Karpas-422 (cell line): ENCODE results near the gene PFN3. TPM values are rescaled to one million over a fixed set of nuclear protein-coding genes. Genes with fewer than 3 reads are reported as not detected.
A peak's percentile ranks its signal among the peaks of the same experiment; 100 is the strongest.

Source experiments
- DNase-seq: peaks from one replicate; pipeline ENCODE4 v3.0.0-alpha.2; 2015
- H2AFZ ChIP-seq: fragments of 200-600 bp; sonication (generic); 2 replicates; pipeline ENCODE4 v1.6.1; 2014; ENCODE audit warnings: antibody characterized with exemption, low read length, mixed read lengths
- H3K27ac ChIP-seq: fragments of 200-600 bp; sonication (generic); 2 replicates; pipeline ENCODE4 v1.5.1; 2014; ENCODE audit warnings: mild to moderate bottlenecking, low read length, moderate library complexity
- H3K27me3 ChIP-seq: fragments of 200-600 bp; sonication (generic); 2 replicates; pipeline ENCODE4 v1.6.1; 2014; ENCODE audit warnings: low read length, mixed read lengths
- H3K36me3 ChIP-seq: fragments of 200-600 bp; sonication (generic); 2 replicates; pipeline ENCODE4 v1.6.1; 2014; ENCODE audit warnings: low read length, mixed read lengths; ENCODE audit not compliant: insufficient read depth
- H3K4me1 ChIP-seq: fragments of 200-600 bp; sonication (generic); 2 replicates; pipeline ENCODE4 v1.6.1; 2014; ENCODE audit warnings: mild to moderate bottlenecking, low read length, mixed read lengths
- H3K4me2 ChIP-seq: fragments of 200-600 bp; sonication (generic); 2 replicates; pipeline ENCODE4 v1.6.1; 2014; ENCODE audit warnings: low read length, low read depth, mild to moderate bottlenecking; ENCODE audit not compliant: poor library complexity, severe bottlenecking
- H3K4me3 ChIP-seq: fragments of 200-600 bp; sonication (generic); 2 replicates; pipeline ENCODE4 v1.5.1; 2014; ENCODE audit warnings: mild to moderate bottlenecking, antibody characterized with exemption, low read length, mixed read lengths
- H3K79me2 ChIP-seq: fragments of 200-600 bp; sonication (generic); 2 replicates; pipeline ENCODE4 v1.6.1; 2014; ENCODE audit warnings: mild to moderate bottlenecking, low read length, mixed read lengths
- H3K9ac ChIP-seq: fragments of 200-600 bp; sonication (generic); 2 replicates; pipeline ENCODE4 v1.6.0; 2014; ENCODE audit warnings: low read length
- H3K9me2 ChIP-seq: fragments of 200-600 bp; sonication (generic), shearing (Covaris generic); replicated peaks from 2 replicates; pipeline ENCODE4 v1.6.0; 2014; ENCODE audit warnings: mild to moderate bottlenecking, low read length, moderate library complexity; ENCODE audit not compliant: insufficient read depth
- H3K9me3 ChIP-seq: fragments of 300-700, 200-600 bp; sonication (generic); 2 replicates; pipeline ENCODE4 v1.6.1; 2014; ENCODE audit warnings: low read length, mixed read lengths
- H4K20me1 ChIP-seq: fragments of 200-600 bp; sonication (generic); 2 replicates; pipeline ENCODE4 v1.6.1; 2014; ENCODE audit warnings: mild to moderate bottlenecking, antibody characterized with exemption, low read length, low read depth; ENCODE audit not compliant: insufficient read depth
- total RNA-seq: library from RNA; depleted of rRNA; stranded (reverse); fragments of >200 nt; shearing (Covaris generic); gene quantifications from 2 replicates; pipeline ENCODE4 v1.2.3, GENCODE V29; 2014; ENCODE audit warnings: low replicate concordance

PFN3 gene
- total RNA-seq, 1 experiment from 2014 or later = not detected

DNA sequence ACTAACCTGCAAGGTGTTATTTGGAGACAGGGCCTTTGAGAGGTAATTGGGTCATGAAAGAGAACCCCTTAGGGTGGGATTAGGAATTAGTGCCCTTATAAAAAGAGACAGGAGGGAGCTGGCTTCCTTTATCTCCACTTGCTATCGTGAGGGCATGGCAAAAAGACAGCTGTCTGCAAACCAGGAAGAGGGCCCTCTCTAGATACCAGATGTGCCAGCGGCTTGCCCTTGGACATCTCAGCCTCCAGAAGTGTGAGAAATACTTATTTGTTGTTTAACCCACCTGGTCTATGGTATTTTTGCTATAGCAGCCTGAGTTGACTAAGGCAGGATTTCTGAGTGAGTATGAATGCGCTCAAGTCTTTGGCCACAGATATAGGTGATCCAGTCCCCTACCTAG, 43.7 kb downstream of the PFN3 start:
- Histone ChIP-seq H3K36me3 (no peaks in the 10 kb centered on the region; the same call in 1 of the 2 replicates), H3K4me2 (no peak overlapping the region), H3K9me2 (no peaks in the 10 kb centered on the region), H3K9me3 (0 out of 2 replicates have a peak, but pooled peaks cover 3% of the 10 kb centered on the region), H3K4me1 (peaks cover 42% of the 10 kb centered on the region), H3K79me2 (peaks cover 23% of the 10 kb centered on the region), H3K27me3 (no peaks in the 10 kb centered on the region), H3K4me3 (no peak overlapping the region), H4K20me1 (no peaks in the 10 kb centered on the region), H3K9ac (no peak overlapping the region), H2AFZ (peak overlapping the region; percentile 93; the same call in 1 of the 2 replicates), H3K27ac (no peak overlapping the region)
- DNase-seq = no peak

DNA sequence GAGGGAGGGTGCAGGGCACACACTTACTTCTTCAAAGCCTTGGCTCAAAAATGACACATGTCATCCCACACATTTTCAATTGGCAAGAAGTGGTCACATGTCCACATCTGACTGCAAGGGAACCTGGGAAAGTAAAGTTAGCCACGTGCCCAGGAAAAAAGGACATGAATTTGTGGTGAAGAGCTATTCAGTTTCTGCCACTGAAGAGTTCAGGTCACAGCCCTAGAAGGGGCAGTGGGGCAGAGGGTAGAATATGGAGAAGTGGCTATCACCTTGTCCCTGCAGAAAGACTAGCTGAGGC, 44.6 kb downstream of the PFN3 start:
- H3K4me1 ChIP-seq = peaks cover 33% of the 10 kb centered on the region
- H4K20me1 ChIP-seq = no peaks in the 10 kb centered on the region
- no peak overlapping the region for H3K4me3 ChIP-seq
- no peaks in the 10 kb centered on the region for H3K27me3 ChIP-seq
- DNase-seq = no peak
- 0 out of 2 replicates have a peak, but pooled peaks cover 3% of the 10 kb centered on the region for H3K9me3 ChIP-seq
- no peaks in the 10 kb centered on the region; the same call in 1 of the 2 replicates for H3K36me3 ChIP-seq
- H3K79me2 ChIP-seq = peaks cover 28% of the 10 kb centered on the region
- no peak overlapping the region for H2AFZ ChIP-seq
- no peak overlapping the region for H3K9ac ChIP-seq
- no peak overlapping the region for H3K4me2 ChIP-seq
- no peak overlapping the region for H3K27ac ChIP-seq
- no peaks in the 10 kb centered on the region for H3K9me2 ChIP-seq

DNA sequence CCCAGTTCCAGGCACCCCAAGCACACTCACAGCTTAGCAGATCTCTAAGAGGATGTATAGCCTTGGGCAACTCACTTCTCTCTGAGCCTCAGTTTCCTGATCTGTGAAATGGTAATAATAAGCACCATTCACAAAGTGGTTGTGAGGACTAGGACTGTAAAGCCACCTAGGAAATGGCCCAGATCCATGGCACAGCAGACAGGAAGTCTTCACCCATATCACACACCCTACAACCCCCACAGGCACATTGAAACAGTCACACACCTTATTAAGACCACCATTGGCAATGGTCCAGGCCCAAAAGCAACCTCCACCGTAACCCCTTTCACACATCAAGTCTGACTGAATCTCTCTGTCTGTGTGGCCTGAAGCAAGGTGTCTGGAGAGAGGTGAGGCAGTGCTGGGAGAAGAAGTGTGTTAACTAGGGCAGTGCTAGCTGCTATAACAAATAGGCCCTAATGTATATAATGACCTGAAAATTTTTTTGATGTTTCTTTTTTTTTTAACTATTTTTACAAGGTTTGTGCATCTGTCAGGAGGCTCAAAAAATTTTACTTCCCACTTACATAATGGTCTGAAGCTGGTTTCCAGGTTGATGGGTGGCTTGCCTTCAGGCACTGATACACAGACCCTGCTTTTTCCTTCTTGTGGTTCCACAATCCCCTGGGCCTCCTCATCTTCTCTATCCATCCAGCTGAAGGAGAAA, 45.1 kb downstream of the PFN3 start:
- no peak overlapping the region for H3K27ac ChIP-seq
- DNase-seq = no peak
- peaks cover 37% of the 10 kb centered on the region for H3K4me1 ChIP-seq

DNA sequence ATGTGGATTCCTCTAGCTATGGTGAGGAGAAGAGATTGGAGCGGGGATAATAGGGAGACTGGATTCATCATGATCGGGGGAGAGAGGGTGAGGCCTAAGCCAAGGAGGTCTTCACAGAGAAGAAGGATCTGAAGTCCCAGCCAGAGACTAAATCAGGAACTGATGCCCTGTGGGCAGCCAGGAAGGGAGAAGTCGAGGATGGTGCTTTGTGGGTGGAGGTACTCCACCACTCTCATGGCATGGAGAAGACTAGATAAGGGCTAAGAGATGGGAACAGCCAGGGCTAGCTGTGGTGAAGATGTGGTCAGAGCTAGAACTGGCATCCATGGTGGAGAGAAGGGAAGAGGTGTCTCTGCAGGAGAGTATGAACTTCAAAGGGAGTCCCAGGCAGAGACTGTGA, 45.8 kb downstream of the PFN3 start:
- Histone ChIP-seq H3K4me2 (no peak overlapping the region), H3K4me3 (no peak overlapping the region), H3K27me3 (no peaks in the 10 kb centered on the region), H3K9ac (no peak overlapping the region), H3K36me3 (no peaks in the 10 kb centered on the region; the same call in none of the 2 replicates), H2AFZ (no peak overlapping the region), H3K9me2 (no peaks in the 10 kb centered on the region), H3K9me3 (0 out of 2 replicates have a peak, but pooled peaks cover 3% of the 10 kb centered on the region), H3K4me1 (peaks cover 41% of the 10 kb centered on the region), H3K79me2 (peaks cover 35% of the 10 kb centered on the region), H3K27ac (no peak overlapping the region), H4K20me1 (no peaks in the 10 kb centered on the region)
- DNase-seq = no peak

More for the DNA sequence above, 45.1 kb downstream of the PFN3 start:
- H3K27me3 ChIP-seq = no peaks in the 10 kb centered on the region
- 0 out of 2 replicates have a peak, but pooled peaks cover 3% of the 10 kb centered on the region for H3K9me3 ChIP-seq
- no peak overlapping the region for H3K9ac ChIP-seq
- H3K9me2 ChIP-seq = no peaks in the 10 kb centered on the region
- no peak overlapping the region for H3K4me2 ChIP-seq
- H4K20me1 ChIP-seq = no peaks in the 10 kb centered on the region
- H2AFZ ChIP-seq = no peak overlapping the region
- H3K4me3 ChIP-seq = no peak overlapping the region
- H3K79me2 ChIP-seq = peaks cover 33% of the 10 kb centered on the region
- no peaks in the 10 kb centered on the region; the same call in 1 of the 2 replicates for H3K36me3 ChIP-seq

DNA sequence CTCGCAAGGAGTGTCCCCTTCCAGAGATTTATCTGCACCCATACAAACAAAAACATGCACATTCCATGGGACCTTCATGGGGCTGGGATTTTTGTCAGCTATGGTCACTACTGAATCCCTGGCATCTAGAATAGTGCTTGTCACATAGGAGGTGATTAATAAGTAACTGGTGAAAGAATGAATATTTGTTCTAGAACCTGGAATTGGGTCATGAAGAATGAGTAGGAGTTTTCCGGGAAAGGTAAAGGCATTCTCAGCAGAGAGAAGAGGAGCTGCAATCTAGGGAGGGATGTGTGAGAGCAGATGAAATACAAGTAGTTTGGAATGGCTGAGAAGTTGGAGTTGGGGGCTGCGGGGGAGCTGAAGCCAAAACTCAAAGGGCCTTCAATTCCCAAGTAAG, 46.2 kb downstream of the PFN3 start:
- 0 out of 2 replicates have a peak, but pooled peaks cover 3% of the 10 kb centered on the region for H3K9me3 ChIP-seq
- H3K36me3 ChIP-seq = no peaks in the 10 kb centered on the region; the same call in none of the 2 replicates
- H3K9me2 ChIP-seq = no peaks in the 10 kb centered on the region
- H4K20me1 ChIP-seq = no peaks in the 10 kb centered on the region
- no peak overlapping the region for H3K27ac ChIP-seq
- H2AFZ ChIP-seq = no peak overlapping the region
- no peak for DNase-seq
- no peak overlapping the region for H3K4me3 ChIP-seq
- H3K9ac ChIP-seq = no peak overlapping the region
- H3K79me2 ChIP-seq = peaks cover 35% of the 10 kb centered on the region
- no peaks in the 10 kb centered on the region for H3K27me3 ChIP-seq
- peaks cover 41% of the 10 kb centered on the region for H3K4me1 ChIP-seq
- H3K4me2 ChIP-seq = no peak overlapping the region

DNA sequence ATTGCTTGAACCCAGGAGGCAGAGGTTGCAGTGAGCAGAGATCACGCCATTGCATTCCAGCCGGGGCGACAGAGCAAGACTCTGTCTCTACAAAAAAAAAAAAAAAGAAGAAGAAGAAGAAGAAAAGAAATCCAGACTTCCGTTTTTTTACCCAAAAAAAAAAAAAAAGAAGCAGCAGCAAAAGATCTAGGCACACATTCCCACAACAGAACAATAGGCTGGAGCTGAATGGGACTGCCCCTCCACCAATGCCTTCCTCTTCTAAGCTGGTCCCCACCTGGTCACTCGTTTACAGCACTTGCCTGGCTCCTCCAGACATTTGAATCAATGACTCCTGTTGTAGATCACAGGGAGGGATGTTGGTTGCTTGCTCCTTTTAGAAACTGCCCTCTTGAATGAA, 47.4 kb downstream of the PFN3 start:
- H3K9me3 ChIP-seq = 0 out of 2 replicates have a peak, but pooled peaks cover 3% of the 10 kb centered on the region
- no peaks in the 10 kb centered on the region for H3K9me2 ChIP-seq
- peaks cover 35% of the 10 kb centered on the region for H3K4me1 ChIP-seq

DNA sequence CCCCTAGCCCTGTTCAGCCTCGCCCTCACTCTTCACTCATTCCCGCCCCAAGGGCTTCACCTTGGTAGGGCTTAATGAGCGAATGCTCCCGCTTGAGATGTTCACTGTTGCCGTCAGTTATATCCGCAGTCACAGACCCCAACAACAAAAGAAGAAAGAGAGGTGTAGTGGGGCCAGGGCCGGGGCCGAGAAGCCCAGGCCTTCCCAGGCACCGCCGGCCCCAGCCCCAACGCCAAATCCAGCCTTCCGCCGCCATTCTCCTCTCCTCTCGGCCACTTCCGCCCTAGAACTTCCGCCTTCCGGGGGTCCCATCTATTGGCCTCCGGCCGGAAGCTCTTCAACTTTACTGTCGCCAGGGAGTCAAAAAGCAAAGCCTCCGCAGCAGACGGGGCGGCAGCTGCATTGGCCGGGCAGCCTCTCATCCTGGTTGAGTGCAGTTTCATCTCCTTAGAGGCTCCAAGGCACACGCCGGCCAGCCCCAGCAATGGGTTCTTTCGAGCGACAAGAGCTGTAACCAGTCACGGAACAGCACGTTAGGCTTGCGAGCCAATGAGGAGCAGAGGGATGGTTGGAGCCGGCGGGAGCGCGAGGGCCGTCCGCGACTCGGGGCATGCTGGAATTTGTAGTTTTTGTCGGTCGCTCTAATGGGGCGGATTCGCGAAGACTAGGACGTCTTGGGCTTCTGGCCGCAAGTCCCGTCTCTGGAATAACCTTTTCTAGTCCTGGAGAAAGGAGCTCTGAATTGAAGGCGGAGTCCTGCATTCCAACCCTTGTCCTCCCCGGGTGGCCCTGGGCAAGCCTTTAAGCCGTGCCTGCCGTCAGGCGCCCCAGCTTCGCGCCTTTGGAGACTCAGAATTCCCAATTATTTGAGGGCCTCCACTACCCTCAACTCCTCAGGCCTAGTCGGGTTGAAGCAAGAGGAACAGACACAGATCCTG, 48.8 kb downstream of the PFN3 start, which contains the start of gene LMAN2:
Gene LMAN2, minus strand, starts transcription at position 277 of the 938 bp plus-strand sequence. Its CDS starts 21 bp downstream, at position 256.
- Histone ChIP-seq H4K20me1 (no peaks in the 10 kb centered on the region), H3K9me3 (0 out of 2 replicates have a peak, but pooled peaks cover 3% of the 10 kb centered on the region), H2AFZ (peak within 1 kb of the TSS; percentile 95), H3K9ac (peak within 1 kb of the TSS; percentile 88), H3K4me1 (peaks cover 25% of the 10 kb centered on the region), H3K27me3 (no peaks in the 10 kb centered on the region), H3K27ac (peak within 1 kb of the TSS; percentile 87), H3K4me2 (peak within 1 kb of the TSS; percentile 90), H3K9me2 (no peaks in the 10 kb centered on the region), H3K4me3 (peak within 1 kb of the TSS; percentile 86), H3K36me3 (peaks cover 3% of the 10 kb centered on the region), H3K79me2 (peaks cover 47% of the 10 kb centered on the region)
- DNase-seq = peak; percentile 98

More for the DNA sequence above, 47.4 kb downstream of the PFN3 start:
- Histone ChIP-seq H3K79me2 (peaks cover 35% of the 10 kb centered on the region), H4K20me1 (no peaks in the 10 kb centered on the region), H3K4me2 (no peak overlapping the region), H3K4me3 (no peak overlapping the region), H3K36me3 (no peaks in the 10 kb centered on the region; the same call in none of the 2 replicates), H2AFZ (no peak overlapping the region), H3K9ac (no peak overlapping the region), H3K27ac (no peak overlapping the region), H3K27me3 (no peaks in the 10 kb centered on the region)
- DNase-seq = no peak
